ENCODE results near the gene SLC2A5.
"Not testable (repeated sequence)": the region's sequence is repeated elsewhere in the genome, so short reads cannot be mapped to it uniquely, and the experiment has no call there.

SLC2A5 gene

GRCh38 chr1:9033363-9033762, 36.1 kb downstream of the SLC2A5 start:
- DNase-seq (ENCODE audit: low read depth): no peak

GRCh38 chr1:9031484-9032259, 37.8 kb downstream of the SLC2A5 start:
- DNase-seq (ENCODE audit: low read depth): no peak

- DNase-seq (ENCODE audit: low read depth): not testable (repeated sequence)
These were observed 38.4 kb downstream of the SLC2A5 start for GRCh38 chr1:9031077-9031476.

- DNase-seq (ENCODE audit: low read depth): peak; percentile 13
These were observed 40.3 kb downstream of the SLC2A5 start for GRCh38 chr1:9028921-9029705.

- DNase-seq (ENCODE audit: low read depth): no peak
These were observed 42.1 kb downstream of the SLC2A5 start for GRCh38 chr1:9027307-9027706.

GRCh38 chr1:9025449-9025848, 44.0 kb downstream of the SLC2A5 start:
- no peak for DNase-seq (ENCODE audit: low read depth)

- DNase-seq (ENCODE audit: low read depth): no peak
These were observed 44.6 kb downstream of the SLC2A5 start for GRCh38 chr1:9024837-9025236.

- DNase-seq (ENCODE audit: low read depth): no peak
These were observed 46.7 kb downstream of the SLC2A5 start for GRCh38 chr1:9022773-9023172.

GRCh38 chr1:9022026-9022738, 47.3 kb downstream of the SLC2A5 start:
- DNase-seq (ENCODE audit: low read depth): not testable (repeated sequence)

- no peak for DNase-seq (ENCODE audit: low read depth)
These were observed 49.1 kb downstream of the SLC2A5 start for GRCh38 chr1:9020305-9020704.

GRCh38 chr1:9019896-9020295, 49.5 kb downstream of the SLC2A5 start:
- no peak for DNase-seq (ENCODE audit: low read depth)

GRCh38 chr1:9018333-9018732, 51.1 kb downstream of the SLC2A5 start:
- no peak for DNase-seq (ENCODE audit: low read depth)

GRCh38 chr1:9016455-9016854, 53.0 kb downstream of the SLC2A5 start:
- DNase-seq (ENCODE audit: low read depth): no peak

GRCh38 chr1:9014475-9015375, 54.7 kb downstream of the SLC2A5 start:
- DNase-seq (ENCODE audit: low read depth): no peak

- no peak for DNase-seq (ENCODE audit: low read depth)
These were observed 55.6 kb downstream of the SLC2A5 start for GRCh38 chr1:9013819-9014218.

GRCh38 chr1:9010781-9011323, 58.6 kb downstream of the SLC2A5 start:
- DNase-seq (ENCODE audit: low read depth): no peak

GRCh38 chr1:9009438-9010370, 59.7 kb downstream of the SLC2A5 start:
- DNase-seq (ENCODE audit: low read depth): peak; percentile 19

- DNase-seq (ENCODE audit: low read depth): no peak
These were observed 61.2 kb downstream of the SLC2A5 start for GRCh38 chr1:9008236-9008635.

GRCh38 chr1:9006956-9007615, 62.3 kb downstream of the SLC2A5 start:
- no peak for DNase-seq (ENCODE audit: low read depth)

GRCh38 chr1:9005395-9005708, 64.1 kb downstream of the SLC2A5 start:
- no peak for DNase-seq (ENCODE audit: low read depth)
